Prostate gland (tissue), 2 donors: ENCODE results near the gene NCF2.

Experiments
- CTCF ChIP-seq, 4 experiments: fragments of 200-600 bp in 2 of 4; fragments of 450-650 bp in 2 of 4; sonication (generic) in 2 of 4; IDR thresholded peaks; 1 replicate in 3 of 4; 2 replicates in 1 of 4; pipeline ENCODE4 v1.5.1; 2016 to 2019; ENCODE audit warnings: antibody characterized with exemption in 4 of 4, mild to moderate bottlenecking in 2 of 4, moderate library complexity in 2 of 4
- POLR2AphosphoS5 ChIP-seq: sonication (generic); formaldehyde crosslinking; IDR thresholded peaks from one replicate; pipeline ENCODE4 v1.6.1; 2017; ENCODE audit warnings: antibody characterized with exemption

GRCh38 chr1:183533617-183534174, 56.6 kb downstream of the NCF2 start:
- TF ChIP-seq CTCF (IDR thresholded peaks at IDR 0.05) (no peak), POLR2AphosphoS5 (no peak)
